ENCODE results near the gene SPRR1B. TPM values are rescaled to one million over a fixed set of nuclear protein-coding genes. Genes with fewer than 3 reads are reported as not detected.
"Not testable (repeated sequence)": the region's sequence is repeated elsewhere in the genome, so short reads cannot be mapped to it uniquely, and the experiment has no call there.

The SPRR1B gene
- total RNA-seq, 1 donor from 2014 or later: not detected

DNA sequence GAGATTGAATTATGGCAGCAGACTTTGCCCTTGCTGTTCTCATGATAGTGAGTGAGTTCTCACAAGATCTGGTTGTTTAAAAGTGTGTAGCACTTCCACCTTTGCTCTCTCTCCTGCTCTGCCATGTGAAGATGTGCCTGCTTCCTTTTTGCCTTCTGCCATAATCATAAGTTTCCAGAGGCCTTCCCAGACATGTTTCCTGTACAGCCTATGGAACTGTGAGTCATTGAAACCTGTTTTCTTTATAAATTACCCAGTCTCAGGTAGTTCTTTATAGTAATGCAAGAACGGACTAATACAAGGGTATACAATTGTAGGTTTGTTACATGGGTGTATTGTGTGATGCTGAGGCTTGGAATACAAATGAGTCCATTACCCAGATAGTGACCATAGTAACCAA lies 4.2 kb downstream of the SPRR1B start:
- Mint-ChIP-seq H3K27me3 (no peaks in the 10 kb centered on the region), H3K4me3 (ENCODE audit: low read depth) (no peak overlapping the region), H3K4me1 (ENCODE audit: low read depth) (peaks cover 3% of the 10 kb centered on the region), H3K9me3 (ENCODE audit: low read depth) (no peaks in the 10 kb centered on the region), H3K36me3 (ENCODE audit: insufficient read depth) (no peaks in the 10 kb centered on the region), H3K27ac (no peak overlapping the region)
- no peak for DNase-seq (ENCODE audit: low spot score, unreplicated experiment)
- TF ChIP-seq, protein P1, sequence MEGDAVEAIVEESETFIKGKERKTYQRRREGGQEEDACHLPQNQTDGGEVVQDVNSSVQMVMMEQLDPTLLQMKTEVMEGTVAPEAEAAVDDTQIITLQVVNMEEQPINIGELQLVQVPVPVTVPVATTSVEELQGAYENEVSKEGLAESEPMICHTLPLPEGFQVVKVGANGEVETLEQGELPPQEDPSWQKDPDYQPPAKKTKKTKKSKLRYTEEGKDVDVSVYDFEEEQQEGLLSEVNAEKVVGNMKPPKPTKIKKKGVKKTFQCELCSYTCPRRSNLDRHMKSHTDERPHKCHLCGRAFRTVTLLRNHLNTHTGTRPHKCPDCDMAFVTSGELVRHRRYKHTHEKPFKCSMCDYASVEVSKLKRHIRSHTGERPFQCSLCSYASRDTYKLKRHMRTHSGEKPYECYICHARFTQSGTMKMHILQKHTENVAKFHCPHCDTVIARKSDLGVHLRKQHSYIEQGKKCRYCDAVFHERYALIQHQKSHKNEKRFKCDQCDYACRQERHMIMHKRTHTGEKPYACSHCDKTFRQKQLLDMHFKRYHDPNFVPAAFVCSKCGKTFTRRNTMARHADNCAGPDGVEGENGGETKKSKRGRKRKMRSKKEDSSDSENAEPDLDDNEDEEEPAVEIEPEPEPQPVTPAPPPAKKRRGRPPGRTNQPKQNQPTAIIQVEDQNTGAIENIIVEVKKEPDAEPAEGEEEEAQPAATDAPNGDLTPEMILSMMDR (IDR thresholded peaks at IDR 0.05; ENCODE audit: unreplicated experiment): no peak

DNA sequence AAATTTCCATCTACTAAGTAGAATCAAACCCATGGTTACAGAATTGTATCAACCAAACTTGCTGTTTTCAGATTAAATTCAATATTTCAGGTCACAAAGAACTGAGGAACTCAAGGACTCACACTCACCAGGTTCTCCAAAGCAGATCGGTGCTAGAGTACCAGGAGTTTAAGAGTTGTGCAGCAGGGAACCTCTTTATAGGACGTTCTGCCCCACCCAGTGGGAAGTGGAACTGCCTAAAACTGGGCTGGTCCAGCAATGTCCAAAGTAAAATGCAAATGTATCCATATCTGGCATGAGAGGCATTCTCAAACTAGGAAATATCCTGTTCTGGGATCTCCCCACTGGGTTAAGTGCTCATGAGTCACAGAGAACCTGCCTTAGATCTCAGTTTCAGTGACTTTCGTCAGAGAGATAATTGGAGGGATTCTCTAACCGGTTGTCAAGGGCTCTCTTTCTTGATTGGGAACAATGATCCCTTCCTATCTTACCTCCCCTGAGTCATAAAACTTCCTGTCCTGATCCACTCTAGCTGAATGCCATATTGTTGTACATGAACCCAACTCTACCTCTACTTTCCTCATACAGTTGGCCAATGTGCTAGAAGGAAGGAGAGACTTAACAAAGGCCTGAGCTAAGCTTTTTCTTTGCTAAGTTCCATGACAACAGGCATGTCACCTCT lies 10.1 kb downstream of the SPRR1B start, which contains the start of gene SPRR2D:
Gene SPRR2D, minus strand, starts transcription at position 171 of the 682 bp plus-strand sequence. CDS start 774 bp downstream, outside the sequence.
- TF ChIP-seq, protein P1 (IDR thresholded peaks at IDR 0.05; ENCODE audit: unreplicated experiment): no peak
- peaks cover 4% of the 10 kb centered on the region for H3K27me3 Mint-ChIP-seq
- H3K4me3 Mint-ChIP-seq (ENCODE audit: low read depth): no peak within 1 kb of the TSS
- no peak for DNase-seq (ENCODE audit: low spot score, unreplicated experiment)
- no peak within 1 kb of the TSS for H3K27ac Mint-ChIP-seq
- no peaks in the 10 kb centered on the region for H3K36me3 Mint-ChIP-seq (ENCODE audit: insufficient read depth)
- H3K9me3 Mint-ChIP-seq (ENCODE audit: low read depth): no peaks in the 10 kb centered on the region
- no peaks in the 10 kb centered on the region for H3K4me1 Mint-ChIP-seq (ENCODE audit: low read depth)

DNA sequence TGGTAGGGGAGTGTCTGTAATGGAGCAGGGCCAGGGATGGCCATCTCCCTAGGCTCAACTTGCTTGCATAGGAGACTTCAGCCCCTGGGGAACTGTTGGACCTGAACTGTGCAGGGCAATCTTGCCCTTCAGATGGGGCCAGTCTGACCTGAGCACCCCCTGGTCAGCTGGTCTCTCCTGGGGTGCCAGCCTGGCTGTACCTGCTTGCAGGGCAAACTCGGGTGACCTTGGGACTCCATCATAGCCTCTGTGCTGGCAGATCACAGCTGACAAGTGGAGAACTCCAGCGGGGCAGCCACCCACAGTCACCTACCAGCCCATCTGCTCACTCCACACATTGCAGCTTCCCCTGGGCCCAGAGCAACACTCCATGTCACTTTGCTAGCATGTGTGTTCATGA lies 18.2 kb downstream of the SPRR1B start:
- Mint-ChIP-seq H3K27ac (no peak overlapping the region), H3K27me3 (peaks cover 6% of the 10 kb centered on the region), H3K4me1 (ENCODE audit: low read depth) (no peaks in the 10 kb centered on the region), H3K4me3 (ENCODE audit: low read depth) (no peak overlapping the region), H3K9me3 (ENCODE audit: low read depth) (peaks cover 3% of the 10 kb centered on the region), H3K36me3 (ENCODE audit: insufficient read depth) (no peaks in the 10 kb centered on the region)
- TF ChIP-seq, protein P1 (IDR thresholded peaks at IDR 0.05; ENCODE audit: unreplicated experiment): no peak
- DNase-seq (ENCODE audit: low spot score, unreplicated experiment): no peak

DNA sequence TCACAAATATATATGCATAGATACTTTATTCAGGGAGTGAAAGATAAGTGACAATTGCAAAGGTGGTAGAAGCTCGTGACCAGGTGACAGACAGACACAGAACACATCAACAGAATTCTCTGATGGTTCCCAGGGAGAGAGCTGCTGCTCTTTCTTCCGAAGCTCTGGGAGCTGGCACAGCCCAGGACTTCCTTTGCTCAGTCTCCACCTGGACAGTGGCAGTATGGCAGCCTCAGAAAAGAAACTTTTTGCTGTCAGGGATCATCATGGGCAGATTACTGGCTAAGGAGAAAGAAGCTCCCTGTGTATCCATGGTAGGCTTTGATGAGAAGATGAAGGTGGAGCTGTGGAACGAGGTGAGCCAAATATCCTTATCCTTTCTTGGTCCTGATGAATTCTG lies 25.1 kb downstream of the SPRR1B start:
- DNase-seq (ENCODE audit: low spot score, unreplicated experiment); H3K36me3 Mint-ChIP-seq (ENCODE audit: insufficient read depth); H3K27ac Mint-ChIP-seq; H3K4me3 Mint-ChIP-seq (ENCODE audit: low read depth); H3K9me3 Mint-ChIP-seq (ENCODE audit: low read depth); H3K4me1 Mint-ChIP-seq (ENCODE audit: low read depth); H3K27me3 Mint-ChIP-seq: not testable (repeated sequence)

DNA sequence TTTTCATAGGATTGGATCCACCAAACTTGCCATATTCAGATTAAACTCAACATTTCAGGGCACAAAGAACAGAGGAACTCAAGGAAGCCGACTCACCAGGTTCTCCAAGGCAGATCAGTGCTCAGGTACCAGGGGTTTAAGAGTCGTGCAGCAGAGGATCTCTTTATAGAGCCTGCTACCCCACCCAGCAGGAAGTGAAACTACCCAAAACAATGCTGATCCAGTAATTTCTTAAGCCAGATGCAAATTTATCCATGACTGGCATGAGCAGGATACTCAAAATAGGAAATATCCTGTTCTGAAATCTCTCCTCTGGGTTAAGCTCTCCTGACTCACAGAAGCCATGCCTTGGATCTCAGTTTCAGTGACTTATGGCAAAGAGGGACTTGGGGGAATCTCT lies 26.4 kb downstream of the SPRR1B start, which contains the start of gene SPRR2A:
Gene SPRR2A, minus strand, starts transcription at position 138 of the 400 bp plus-strand sequence. CDS start 777 bp downstream, outside the sequence.
- DNase-seq (ENCODE audit: low spot score, unreplicated experiment): no peak
- Mint-ChIP-seq H3K27me3 (peaks cover 9% of the 10 kb centered on the region), H3K4me3 (ENCODE audit: low read depth) (no peak within 1 kb of the TSS), H3K4me1 (ENCODE audit: low read depth) (no peaks in the 10 kb centered on the region), H3K27ac (no peak within 1 kb of the TSS), H3K9me3 (ENCODE audit: low read depth) (no peaks in the 10 kb centered on the region), H3K36me3 (ENCODE audit: insufficient read depth) (no peaks in the 10 kb centered on the region)
- TF ChIP-seq, protein P1 (IDR thresholded peaks at IDR 0.05; ENCODE audit: unreplicated experiment): no peak

DNA sequence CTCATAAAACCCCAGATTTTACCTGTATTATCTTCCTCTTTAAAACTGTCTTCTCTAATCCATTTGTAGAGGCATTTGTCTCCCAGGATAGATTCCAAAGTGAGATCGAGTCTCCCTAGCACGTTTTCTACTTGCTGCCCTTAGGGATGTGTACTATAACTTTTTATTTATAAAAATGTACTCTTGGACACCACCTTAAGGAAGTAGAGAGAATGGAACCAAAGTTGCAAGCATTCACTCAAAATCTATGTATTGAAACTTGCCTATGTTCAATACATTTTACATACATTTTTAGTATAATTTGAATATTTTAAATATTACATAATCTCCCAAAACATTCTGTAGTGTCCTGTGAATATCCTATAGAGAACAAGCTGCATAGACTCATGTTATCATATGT lies 27.2 kb downstream of the SPRR1B start:
- H3K9me3 Mint-ChIP-seq (ENCODE audit: low read depth): no peaks in the 10 kb centered on the region
- no peak overlapping the region for H3K4me3 Mint-ChIP-seq (ENCODE audit: low read depth)
- DNase-seq (ENCODE audit: low spot score, unreplicated experiment): no peak
- no peaks in the 10 kb centered on the region for H3K36me3 Mint-ChIP-seq (ENCODE audit: insufficient read depth)
- peaks cover 9% of the 10 kb centered on the region for H3K27me3 Mint-ChIP-seq
- H3K4me1 Mint-ChIP-seq (ENCODE audit: low read depth): no peaks in the 10 kb centered on the region
- H3K27ac Mint-ChIP-seq: no peak overlapping the region
- TF ChIP-seq, protein P1 (IDR thresholded peaks at IDR 0.05; ENCODE audit: unreplicated experiment): no peak
